K562 (cell line): ENCODE results near the gene TSTD2. TPM values are rescaled to one million over a fixed set of nuclear protein-coding genes. Genes with fewer than 3 reads are reported as not detected.

Source experiments
- ARNT ChIP-seq, 2 experiments: fragments of 450-650 bp; IDR thresholded peaks; 2 replicates each; pipeline ENCODE4 v1.6.1; 2016; ENCODE audit warnings: mild to moderate bottlenecking in 1 of 2
- CTCF ChIP-seq, 3 experiments: IDR thresholded peaks in 2 of 3; conservative IDR thresholded peaks in 1 of 3; 2 replicates each; pipeline ENCODE4 v1.5.1; 2011 to 2012; ENCODE audit warnings: low read length in 3 of 3, mild to moderate bottlenecking in 3 of 3, control low read depth in 2 of 3, improper control_type of control experiment in 1 of 3, inconsistent platforms in 1 of 3, low read depth in 1 of 3, mixed read lengths in 1 of 3, moderate library complexity in 1 of 3; ENCODE audit not compliant: insufficient read depth in 2 of 3
- CTCFL ChIP-seq: IDR thresholded peaks from 2 replicates; pipeline ENCODE4 v1.6.1; 2011; ENCODE audit warnings: borderline replicate concordance, low read depth, mild to moderate bottlenecking, moderate library complexity, low read length; ENCODE audit not compliant: insufficient read depth, poor library complexity, severe bottlenecking
- DEAF1 ChIP-seq: fragments of 450-650 bp; formaldehyde crosslinking; IDR thresholded peaks from 2 replicates; pipeline ENCODE4 v1.4.0; 2020; ENCODE audit warnings: mild to moderate bottlenecking, moderate library complexity
- E2F3 ChIP-seq: fragments of 250-450 bp; sonication (Bioruptor Pico); IDR thresholded peaks from 2 replicates; pipeline ENCODE4 v1.4.0; 2020; ENCODE audit warnings: mild to moderate bottlenecking
- PKNOX1 ChIP-seq: fragments of 450-650 bp; IDR thresholded peaks from 2 replicates; pipeline ENCODE4 v1.6.1; 2016
- REST ChIP-seq, 2 experiments: fragments of 450-650 bp; formaldehyde crosslinking in 1 of 2; IDR thresholded peaks; 2 replicates each; pipeline versions ENCODE4 v1.4.0 to v1.6.1; 2014 to 2020; ENCODE audit warnings: mild to moderate bottlenecking in 2 of 2, borderline replicate concordance in 1 of 2, low read depth in 1 of 2
- STAG1 ChIP-seq: sonication (generic); formaldehyde crosslinking; IDR thresholded peaks from 2 replicates; pipeline ENCODE4 v1.5.0; 2020; ENCODE audit warnings: missing genetic modification reagents, borderline replicate concordance
- TEAD4 ChIP-seq, 2 experiments: sonication (generic) in 1 of 2; formaldehyde crosslinking in 1 of 2; IDR thresholded peaks; 2 replicates each; pipeline versions ENCODE4 v1.6.1 to v1.8.0; 2012 to 2022; ENCODE audit warnings: borderline replicate concordance in 1 of 2, inconsistent platforms in 1 of 2, low read length in 1 of 2, mild to moderate bottlenecking in 1 of 2, missing genetic modification reagents in 1 of 2
- U2AF2 ChIP-seq: fragments of 200-400 bp; formaldehyde crosslinking; optimal IDR thresholded peaks from 2 replicates; pipeline ENCODE3; 2017; ENCODE audit warnings: low read depth, mild to moderate bottlenecking, low read length
- polyA plus RNA-seq, 8 experiments: library from polyadenylated mRNA; depleted of rRNA in 4 of 8; stranded (reverse) in 5 of 8; unstranded in 3 of 8; fragments of >200 nt; fragmentation: Nextera tagmentation in 2 of 8; fragmentation: Illumina TruSeq in 1 of 8; extraction: Ambion mirVana in 2 of 8; extraction: Trizol in 1 of 8; gene quantifications; 2 replicates each; pipeline versions ENCODE4 v1.2.1 to v1.2.3, GENCODE V29; 2011 to 2014; ENCODE audit warnings: inconsistent platforms in 1 of 8, missing spikeins in 1 of 8
- total RNA-seq, 7 experiments: library from RNA; depleted of rRNA in 6 of 7; stranded (reverse); fragments of >200 nt in 6 of 7; fragmentation: Illumina TruSeq in 2 of 7; extraction: Trizol in 2 of 7; gene quantifications; 2 replicates each; pipeline versions ENCODE4 v1.2.1 to v1.2.3, GENCODE V29; 2011 to 2021; ENCODE audit warnings: low replicate concordance in 1 of 7

Gene TSTD2
- total and polyA plus RNA-seq, 9 of the 15 experiments (the other 6 are each of a cell fraction or from before 2014, with no cell fraction given) = 10.1 to 36.7 (median 19.0) TPM

GRCh38 chr9:97615439-97616072 lies 17.6 kb downstream of the TSTD2 start (continued):
- TF ChIP-seq REST (IDR thresholded peaks at IDR 0.05; ENCODE audit: borderline replicate concordance) (peak; percentile 79), REST (CRISPR knock-in tag; IDR thresholded peaks at IDR 0.05; ENCODE audit: low read depth) (no peak), DEAF1 (peak; percentile 75), CTCFL (peak; percentile 30), U2AF2 (no peak), CTCF (IDR thresholded peaks at IDR 0.05 in 2 of 3, conservative IDR thresholded peaks at IDR 0.05 in 1 of 3; ENCODE audit: insufficient read depth in 2 of 3, low read depth in 1 of 3, low read length in 3 of 3) (peak; percentile 68 to 85 (median 78)), STAG1 (CRISPR knock-in tag) (peak; percentile 72; the same call in 1 of the 2 replicates), E2F3 (CRISPR knock-in tag) (no peak), TEAD4 (IDR thresholded peaks at IDR 0.05; ENCODE audit: low read length) (0 out of 2 replicates have a peak, but pooled peaks have one; percentile 15), TEAD4 (CRISPR knock-in tag; IDR thresholded peaks at IDR 0.05; ENCODE audit: borderline replicate concordance) (no peak), ARNT (IDR thresholded peaks at IDR 0.05) (peak in 1 of 2 experiments; percentile 54; a peak in 1 of 4 replicates), PKNOX1 (0 out of 2 replicates have a peak, but pooled peaks have one; percentile 20)
